ENCODE data around the gene LZTS3. TPM values are rescaled to one million over a fixed set of nuclear protein-coding genes. Genes with fewer than 3 reads are reported as not detected.
A peak's percentile ranks its signal among the peaks of the same experiment; 100 is the strongest.

LZTS3 gene
- total and polyA plus RNA-seq, 2 donors: 1.1 to 4.2 TPM

- WGBS: 96% methylated on average over 7 of the region's 7 CpGs
- H3K9me3 ChIP-seq (ENCODE audit: control insufficient read depth in 2 of 2, insufficient read depth in 1 of 2, low read length in 1 of 2): peaks cover 2 to 6% of the 10 kb centered on the region in 2 donors
- peaks cover 13 to 22% of the 10 kb centered on the region in 2 donors for H3K4me1 ChIP-seq (ENCODE audit: control insufficient read depth in 2 of 2, insufficient read depth in 2 of 2, low read length in 2 of 2)
- no peak overlapping the region for H3K4me3 ChIP-seq (ENCODE audit: low read length in 2 of 2)
- peaks cover 37 to 96% of the 10 kb centered on the region in 2 donors for H3K27me3 ChIP-seq (ENCODE audit: control insufficient read depth in 2 of 2, insufficient read depth in 1 of 2, low read length in 1 of 2)
- no peak for DNase-seq (ENCODE audit: low read depth in 6 of 9, low spot score in 9 of 9)
- H3K36me3 ChIP-seq (ENCODE audit: control insufficient read depth in 2 of 2, insufficient read depth in 2 of 2, low read length in 1 of 2): no peaks in the 10 kb centered on the region
- no peak overlapping the region for H3K27ac ChIP-seq (ENCODE audit: low read depth in 1 of 2, low read length in 1 of 2)
These were observed 4.3 kb downstream of the LZTS3 start for GRCh38 chr20:3168829-3169590.

DNA sequence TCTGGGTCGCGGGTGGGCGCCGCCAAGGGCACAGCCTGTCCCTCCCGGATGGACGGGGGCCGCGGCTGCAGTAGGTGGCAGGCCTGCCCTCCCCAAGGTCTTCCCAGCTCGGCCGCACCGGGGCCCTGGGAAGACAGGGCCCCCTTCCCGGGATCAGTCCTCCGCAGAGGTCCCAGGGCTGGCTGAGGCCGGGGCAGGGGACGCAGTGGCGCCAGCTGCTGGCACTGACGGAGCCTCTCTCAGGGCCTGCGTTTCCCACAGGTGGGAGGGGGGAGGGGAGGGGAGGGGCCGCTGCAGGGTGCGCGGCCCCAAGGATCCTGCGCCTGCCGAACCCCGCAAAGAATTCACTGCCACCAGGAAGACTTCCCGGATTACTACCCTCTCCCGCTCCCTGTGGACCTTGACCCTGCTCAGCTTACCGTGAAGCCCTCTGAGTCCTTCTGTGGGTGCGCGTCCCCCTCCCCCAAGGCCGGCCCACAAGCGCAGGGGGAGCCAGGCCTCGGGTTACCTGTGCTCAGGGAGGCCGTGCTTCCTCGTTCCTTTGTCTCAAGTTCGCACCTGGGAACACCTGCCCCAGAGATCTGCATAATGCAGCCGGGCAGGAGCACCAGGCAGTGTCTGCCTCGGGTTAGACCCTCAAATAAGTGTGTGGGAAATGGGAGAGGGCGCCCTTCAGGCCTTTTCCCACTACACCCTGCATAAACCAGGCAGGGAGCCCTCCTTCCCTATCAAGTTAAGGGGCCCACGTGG is 5.1 kb downstream of the LZTS3 start:
- Histone ChIP-seq H3K27ac (ENCODE audit: low read depth in 1 of 2, low read length in 1 of 2) (no peak overlapping the region), H3K4me3 (ENCODE audit: low read length in 2 of 2) (peak overlapping the region in 1 of 2 donors; percentile 17), H3K9me3 (ENCODE audit: control insufficient read depth in 2 of 2, insufficient read depth in 1 of 2, low read length in 1 of 2) (no peaks in the 10 kb centered on the region), H3K27me3 (ENCODE audit: control insufficient read depth in 2 of 2, insufficient read depth in 1 of 2, low read length in 1 of 2) (peaks cover 32 to 98% of the 10 kb centered on the region in 2 donors), H3K4me1 (ENCODE audit: control insufficient read depth in 2 of 2, insufficient read depth in 2 of 2, low read length in 2 of 2) (peaks cover 8 to 16% of the 10 kb centered on the region in 2 donors), H3K36me3 (ENCODE audit: control insufficient read depth in 2 of 2, insufficient read depth in 2 of 2, low read length in 1 of 2) (no peaks in the 10 kb centered on the region)
- peak in 4 of 9 donors; percentile 24 to 56 (median 49) for DNase-seq (ENCODE audit: low read depth in 6 of 9, low spot score in 9 of 9)
- 23% methylated on average over 39 of the region's 39 CpGs for WGBS

GRCh38 chr20:3167738-3168078 is 5.6 kb downstream of the LZTS3 start:
- H3K27ac ChIP-seq (ENCODE audit: low read depth in 1 of 2, low read length in 1 of 2): no peak overlapping the region

GRCh38 chr20:3166913-3167342 is 6.4 kb downstream of the LZTS3 start:
- peaks cover 28 to 89% of the 10 kb centered on the region in 2 donors for H3K27me3 ChIP-seq (ENCODE audit: control insufficient read depth in 2 of 2, insufficient read depth in 1 of 2, low read length in 1 of 2)
- no peak overlapping the region for H3K4me3 ChIP-seq (ENCODE audit: low read length in 2 of 2)
- DNase-seq (ENCODE audit: low read depth in 6 of 9, low spot score in 9 of 9): no peak
- H3K4me1 ChIP-seq (ENCODE audit: control insufficient read depth in 2 of 2, insufficient read depth in 2 of 2, low read length in 2 of 2): peaks cover 4 to 10% of the 10 kb centered on the region in 2 donors
- no peak overlapping the region for H3K27ac ChIP-seq (ENCODE audit: low read depth in 1 of 2, low read length in 1 of 2)
- no peaks in the 10 kb centered on the region for H3K9me3 ChIP-seq (ENCODE audit: control insufficient read depth in 2 of 2, insufficient read depth in 1 of 2, low read length in 1 of 2)
- H3K36me3 ChIP-seq (ENCODE audit: control insufficient read depth in 2 of 2, insufficient read depth in 2 of 2, low read length in 1 of 2): no peaks in the 10 kb centered on the region
- WGBS: 98% methylated on average over 16 of the region's 16 CpGs

More at GRCh38 chr20:3167738-3168078, 5.6 kb downstream of the LZTS3 start:
- 33% methylated on average over 25 of the region's 25 CpGs for WGBS
- no peak for DNase-seq (ENCODE audit: low read depth in 6 of 9, low spot score in 9 of 9)
- Histone ChIP-seq H3K36me3 (ENCODE audit: control insufficient read depth in 2 of 2, insufficient read depth in 2 of 2, low read length in 1 of 2) (no peaks in the 10 kb centered on the region), H3K27me3 (ENCODE audit: control insufficient read depth in 2 of 2, insufficient read depth in 1 of 2, low read length in 1 of 2) (peaks cover 30 to 95% of the 10 kb centered on the region in 2 donors), H3K4me1 (ENCODE audit: control insufficient read depth in 2 of 2, insufficient read depth in 2 of 2, low read length in 2 of 2) (peaks cover 6 to 11% of the 10 kb centered on the region in 2 donors), H3K9me3 (ENCODE audit: control insufficient read depth in 2 of 2, insufficient read depth in 1 of 2, low read length in 1 of 2) (no peaks in the 10 kb centered on the region), H3K4me3 (ENCODE audit: low read length in 2 of 2) (peak overlapping the region in 1 of 2 donors; percentile 17)

DNA sequence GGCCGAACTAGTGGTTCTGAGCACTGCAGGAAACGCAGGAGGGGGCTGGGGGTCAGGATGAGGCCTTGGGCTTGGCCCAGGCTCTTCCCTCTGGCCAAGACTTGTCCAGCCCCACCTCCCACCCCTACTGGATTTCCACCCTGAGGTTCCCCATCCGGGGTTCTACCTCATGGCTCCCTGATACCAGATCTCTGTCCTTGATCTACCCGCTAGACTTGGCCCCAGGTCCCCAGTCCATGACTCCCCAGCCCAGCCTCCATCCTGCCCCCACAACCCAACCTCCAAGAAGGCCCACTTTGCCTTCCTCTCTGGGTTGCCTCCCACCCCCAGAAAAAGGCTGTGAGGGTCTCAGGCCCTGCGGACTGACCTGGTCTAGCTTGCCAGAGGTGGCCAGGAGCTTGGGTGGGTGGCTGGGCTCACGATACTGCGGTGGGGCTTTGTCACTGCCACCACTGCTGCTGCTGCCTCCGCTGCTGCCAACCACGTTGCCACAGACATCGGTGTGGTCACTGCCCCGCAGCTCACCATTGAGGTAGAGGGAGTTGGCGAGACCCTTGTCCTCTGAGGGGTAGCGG is 6.9 kb downstream of the LZTS3 start:
- Histone ChIP-seq H3K9me3 (ENCODE audit: control insufficient read depth in 2 of 2, insufficient read depth in 1 of 2, low read length in 1 of 2) (no peaks in the 10 kb centered on the region), H3K4me1 (ENCODE audit: control insufficient read depth in 2 of 2, insufficient read depth in 2 of 2, low read length in 2 of 2) (peaks cover 4 to 10% of the 10 kb centered on the region in 2 donors), H3K36me3 (ENCODE audit: control insufficient read depth in 2 of 2, insufficient read depth in 2 of 2, low read length in 1 of 2) (no peaks in the 10 kb centered on the region), H3K4me3 (ENCODE audit: low read length in 2 of 2) (no peak overlapping the region), H3K27ac (ENCODE audit: low read depth in 1 of 2, low read length in 1 of 2) (no peak overlapping the region), H3K27me3 (ENCODE audit: control insufficient read depth in 2 of 2, insufficient read depth in 1 of 2, low read length in 1 of 2) (peaks cover 26 to 84% of the 10 kb centered on the region in 2 donors)
- WGBS: 96% methylated on average over 13 of the region's 13 CpGs
- no peak for DNase-seq (ENCODE audit: low read depth in 6 of 9, low spot score in 9 of 9)

GRCh38 chr20:3165473-3166337 is 7.6 kb downstream of the LZTS3 start:
- no peak overlapping the region for H3K4me3 ChIP-seq (ENCODE audit: low read length in 2 of 2)
- no peak overlapping the region for H3K27ac ChIP-seq (ENCODE audit: low read depth in 1 of 2, low read length in 1 of 2)
- no peak for DNase-seq (ENCODE audit: low read depth in 6 of 9, low spot score in 9 of 9)
- peaks cover 26 to 77% of the 10 kb centered on the region in 2 donors for H3K27me3 ChIP-seq (ENCODE audit: control insufficient read depth in 2 of 2, insufficient read depth in 1 of 2, low read length in 1 of 2)
- no peaks in the 10 kb centered on the region for H3K9me3 ChIP-seq (ENCODE audit: control insufficient read depth in 2 of 2, insufficient read depth in 1 of 2, low read length in 1 of 2)
- H3K4me1 ChIP-seq (ENCODE audit: control insufficient read depth in 2 of 2, insufficient read depth in 2 of 2, low read length in 2 of 2): peaks cover 4 to 10% of the 10 kb centered on the region in 2 donors
- H3K36me3 ChIP-seq (ENCODE audit: control insufficient read depth in 2 of 2, insufficient read depth in 2 of 2, low read length in 1 of 2): no peaks in the 10 kb centered on the region
- WGBS: 77% methylated on average over 45 of the region's 45 CpGs

- 97% methylated on average over 41 of the region's 41 CpGs for WGBS
- H3K27ac ChIP-seq (ENCODE audit: low read depth in 1 of 2, low read length in 1 of 2): no peak overlapping the region
- H3K36me3 ChIP-seq (ENCODE audit: control insufficient read depth in 2 of 2, insufficient read depth in 2 of 2, low read length in 1 of 2): no peaks in the 10 kb centered on the region
- no peak overlapping the region for H3K4me3 ChIP-seq (ENCODE audit: low read length in 2 of 2)
- H3K27me3 ChIP-seq (ENCODE audit: control insufficient read depth in 2 of 2, insufficient read depth in 1 of 2, low read length in 1 of 2): peaks cover 26 to 68% of the 10 kb centered on the region in 2 donors
- H3K9me3 ChIP-seq (ENCODE audit: control insufficient read depth in 2 of 2, insufficient read depth in 1 of 2, low read length in 1 of 2): no peaks in the 10 kb centered on the region
- no peak for DNase-seq (ENCODE audit: low read depth in 6 of 9, low spot score in 9 of 9)
- peaks cover 4 to 13% of the 10 kb centered on the region in 2 donors for H3K4me1 ChIP-seq (ENCODE audit: control insufficient read depth in 2 of 2, insufficient read depth in 2 of 2, low read length in 2 of 2)
These were observed 8.5 kb downstream of the LZTS3 start for GRCh38 chr20:3164763-3165410.

DNA sequence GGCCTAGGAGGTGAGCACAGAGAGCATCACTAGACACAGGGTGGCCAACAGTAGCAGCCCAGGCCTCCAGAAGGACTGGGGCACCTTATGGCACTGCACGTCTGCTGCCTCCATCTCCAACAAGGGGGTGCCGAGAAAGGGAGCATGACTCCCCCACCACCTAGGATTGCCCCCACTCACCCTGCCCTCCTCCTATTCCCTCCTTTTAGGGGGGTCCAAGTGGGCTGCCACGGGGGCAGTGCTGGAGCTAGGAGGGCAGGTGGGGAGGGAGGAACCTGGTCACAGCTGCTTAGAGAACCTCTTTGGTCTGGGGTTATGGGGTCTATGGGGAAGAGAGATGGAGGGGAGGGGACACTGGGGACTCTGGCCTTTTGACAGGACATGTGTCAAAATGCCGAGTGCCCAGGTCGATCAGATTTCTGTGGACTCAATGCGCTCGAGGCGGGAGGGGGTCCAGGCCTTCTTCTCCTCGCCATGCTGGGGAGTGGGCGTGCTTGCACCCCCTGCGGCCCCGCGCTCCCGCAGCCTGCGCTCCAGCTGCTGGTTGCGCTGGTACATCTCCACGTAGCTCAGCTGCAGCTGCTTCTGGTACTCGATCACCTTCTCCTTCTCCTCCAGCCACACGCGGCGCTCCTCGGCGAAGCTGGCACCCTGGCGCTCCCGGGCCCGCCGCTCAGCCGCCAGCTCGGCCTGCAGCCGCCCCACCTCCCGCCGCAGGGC is 9.1 kb downstream of the LZTS3 start:
- 97% methylated on average over 32 of the region's 32 CpGs for WGBS
- Histone ChIP-seq H3K27me3 (ENCODE audit: control insufficient read depth in 2 of 2, insufficient read depth in 1 of 2, low read length in 1 of 2) (peaks cover 26 to 62% of the 10 kb centered on the region in 2 donors), H3K36me3 (ENCODE audit: control insufficient read depth in 2 of 2, insufficient read depth in 2 of 2, low read length in 1 of 2) (no peaks in the 10 kb centered on the region), H3K4me1 (ENCODE audit: control insufficient read depth in 2 of 2, insufficient read depth in 2 of 2, low read length in 2 of 2) (peaks cover 4 to 15% of the 10 kb centered on the region in 2 donors), H3K27ac (ENCODE audit: low read depth in 1 of 2, low read length in 1 of 2) (no peak overlapping the region), H3K9me3 (ENCODE audit: control insufficient read depth in 2 of 2, insufficient read depth in 1 of 2, low read length in 1 of 2) (no peaks in the 10 kb centered on the region), H3K4me3 (ENCODE audit: low read length in 2 of 2) (no peak overlapping the region)
- no peak for DNase-seq (ENCODE audit: low read depth in 6 of 9, low spot score in 9 of 9)
